Measurements from ENCODE around the gene CUX1.
"Not testable (repeated sequence)": the region's sequence is repeated elsewhere in the genome, so short reads cannot be mapped to it uniquely, and the experiment has no call there.

CUX1 gene

GRCh38 chr7:101863598-101863997 lies 46.2 kb downstream of the CUX1 start:
- no peak overlapping the region for H3K4me3 ChIP-seq (replicated peaks in 1 of 2; ENCODE audit: low read depth in 2 of 2, low read length in 2 of 2)
- no peak for TF ChIP-seq CTCF (IDR thresholded peaks at IDR 0.05; ENCODE audit: low read depth, low read length)
- DNase-seq (ENCODE audit: low read depth in 2 of 2), result no peak

GRCh38 chr7:101864039-101864438 lies 46.6 kb downstream of the CUX1 start:
- DNase-seq (ENCODE audit: low read depth in 2 of 2), result no peak
- TF ChIP-seq CTCF (IDR thresholded peaks at IDR 0.05; ENCODE audit: low read depth, low read length), result no peak
- no peak overlapping the region for H3K4me3 ChIP-seq (replicated peaks in 1 of 2; ENCODE audit: low read depth in 2 of 2, low read length in 2 of 2)

- H3K4me3 ChIP-seq (replicated peaks in 1 of 2; ENCODE audit: low read depth in 2 of 2, low read length in 2 of 2), result no peak overlapping the region
- DNase-seq (ENCODE audit: low read depth in 2 of 2), result no peak
- TF ChIP-seq CTCF (IDR thresholded peaks at IDR 0.05; ENCODE audit: low read depth, low read length), result no peak
Observed at GRCh38 chr7:101865031-101865430, 47.6 kb downstream of the CUX1 start.

- no peak overlapping the region for H3K4me3 ChIP-seq (replicated peaks in 1 of 2; ENCODE audit: low read depth in 2 of 2, low read length in 2 of 2)
- no peak for TF ChIP-seq CTCF (IDR thresholded peaks at IDR 0.05; ENCODE audit: low read depth, low read length)
- no peak for DNase-seq (ENCODE audit: low read depth in 2 of 2)
Observed at GRCh38 chr7:101865455-101865854, 48.0 kb downstream of the CUX1 start.

- H3K4me3 ChIP-seq (replicated peaks in 1 of 2; ENCODE audit: low read depth in 2 of 2, low read length in 2 of 2), result no peak overlapping the region
- no peak for TF ChIP-seq CTCF (IDR thresholded peaks at IDR 0.05; ENCODE audit: low read depth, low read length)
- DNase-seq (ENCODE audit: low read depth in 2 of 2), result no peak
Observed at GRCh38 chr7:101866328-101866727, 48.9 kb downstream of the CUX1 start.

- DNase-seq (ENCODE audit: low read depth in 2 of 2), result no peak
- no peak for TF ChIP-seq CTCF (IDR thresholded peaks at IDR 0.05; ENCODE audit: low read depth, low read length)
- H3K4me3 ChIP-seq (replicated peaks in 1 of 2; ENCODE audit: low read depth in 2 of 2, low read length in 2 of 2), result no peak overlapping the region
Observed at GRCh38 chr7:101867265-101867664, 49.8 kb downstream of the CUX1 start.

GRCh38 chr7:101867681-101868080 lies 50.3 kb downstream of the CUX1 start:
- DNase-seq (ENCODE audit: low read depth in 2 of 2); H3K4me3 ChIP-seq (replicated peaks in 1 of 2; ENCODE audit: low read depth in 2 of 2, low read length in 2 of 2): not testable (repeated sequence)

Measured in cardiac fibroblast (primary cell).